COR-L47 (cell line): ENCODE measurements around the gene TCL1B.

Experiments used
- DNase-seq: peaks from one replicate; lab custom pipeline; 2025; lab: John Stamatoyannopoulos, UW

TCL1B gene

GRCh38 chr14:95685978-95686922 lies at the start of gene TCL1B:
Gene TCL1B (plus strand): TSS chr14:95686426. CDS start chr14:95686468, 42 bp downstream.
- no peak for DNase-seq

- no peak for DNase-seq
Observed at GRCh38 chr14:95644981-95645380, 41.2 kb upstream of the TCL1B start.

- no peak for DNase-seq
Observed at GRCh38 chr14:95645389-95645996, 40.7 kb upstream of the TCL1B start.

GRCh38 chr14:95647926-95648325 lies 38.3 kb upstream of the TCL1B start:
- DNase-seq: no peak

GRCh38 chr14:95649230-95649629 lies 37.0 kb upstream of the TCL1B start:
- peak; percentile 96 for DNase-seq

GRCh38 chr14:95651028-95651427 lies 35.2 kb upstream of the TCL1B start:
- DNase-seq: no peak

GRCh38 chr14:95651821-95652583 lies 34.2 kb upstream of the TCL1B start:
- DNase-seq: no peak

GRCh38 chr14:95652690-95653089 lies 33.5 kb upstream of the TCL1B start:
- no peak for DNase-seq

- no peak for DNase-seq
Observed at GRCh38 chr14:95655461-95655860, 30.8 kb upstream of the TCL1B start.

GRCh38 chr14:95656634-95657033 lies 29.6 kb upstream of the TCL1B start:
- no peak for DNase-seq

GRCh38 chr14:95657454-95657853 lies 28.8 kb upstream of the TCL1B start:
- DNase-seq: no peak

- DNase-seq: no peak
Observed at GRCh38 chr14:95659293-95659989, 26.8 kb upstream of the TCL1B start.

- DNase-seq: no peak
Observed at GRCh38 chr14:95659990-95660385, 26.2 kb upstream of the TCL1B start.

GRCh38 chr14:95660651-95661515 lies 25.3 kb upstream of the TCL1B start:
- DNase-seq: no peak

GRCh38 chr14:95662376-95663186 lies 23.6 kb upstream of the TCL1B start:
- no peak for DNase-seq

- no peak for DNase-seq
Observed at GRCh38 chr14:95663226-95663797, 22.9 kb upstream of the TCL1B start.

- DNase-seq: peak; percentile 56
Observed at GRCh38 chr14:95664066-95664465, 22.2 kb upstream of the TCL1B start.

GRCh38 chr14:95664546-95664945 lies 21.7 kb upstream of the TCL1B start:
- DNase-seq: peak; percentile 92

GRCh38 chr14:95665530-95665929 lies 20.7 kb upstream of the TCL1B start:
- DNase-seq: peak; percentile 12

- no peak for DNase-seq
Observed at GRCh38 chr14:95666450-95666849, 19.8 kb upstream of the TCL1B start.
